Heart right ventricle (tissue), 16 donors: ENCODE results near the gene CD247. TPM values are rescaled to one million over a fixed set of nuclear protein-coding genes. Genes with fewer than 3 reads are reported as not detected.

Source experiments
- ATAC-seq, 8 donors: fragments of 200-7000 bp; cut with Tn5 transposase; one replicate each; pipeline ENCODE4 v1.9.1; 2020; ENCODE audit warnings: mild to moderate bottlenecking in 8 of 8, moderate library complexity in 8 of 8, moderate number of reproducible peaks in 1 of 8
- DNase-seq, 2 donors: peaks; one replicate each; pipeline ENCODE4 v3.0.0-alpha.2; 2020
- H3K27ac ChIP-seq, 10 donors: fragments of 200-600 bp; sonication (generic) in 2 of 10; one replicate each; pipeline versions ENCODE4 v1.5.0 to v1.8.0; 2020 to 2022; ENCODE audit warnings: mild to moderate bottlenecking in 3 of 10
- H3K27me3 ChIP-seq, 7 donors: fragments of 200-600 bp; one replicate each; pipeline ENCODE4 v1.8.0; 2021 to 2022; ENCODE audit warnings: mild to moderate bottlenecking in 2 of 7
- H3K36me3 ChIP-seq, 9 donors: fragments of 200-600 bp; sonication (generic) in 1 of 9; one replicate each; pipeline versions ENCODE4 v1.5.0 to v1.8.0; 2020 to 2022; ENCODE audit warnings: mild to moderate bottlenecking in 2 of 9
- H3K4me1 ChIP-seq, 9 donors: fragments of 200-600 bp; sonication (generic) in 1 of 9; one replicate each; pipeline versions ENCODE4 v1.5.0 to v1.8.0; 2020 to 2022; ENCODE audit warnings: mild to moderate bottlenecking in 4 of 9
- H3K4me3 ChIP-seq, 10 donors: fragments of 200-600 bp; sonication (generic) in 2 of 10; one replicate each; pipeline versions ENCODE4 v1.5.0 to v1.8.0; 2020 to 2022; ENCODE audit warnings: mild to moderate bottlenecking in 7 of 10, moderate library complexity in 2 of 10
- H3K9me3 ChIP-seq, 11 donors: fragments of 200-600 bp in 10 of 11; sonication (generic) in 2 of 11; one replicate each; pipeline versions ENCODE4 v1.5.0 to v1.8.0; 2013 to 2022; ENCODE audit warnings: mild to moderate bottlenecking in 2 of 11, control low read depth in 1 of 11, moderate library complexity in 1 of 11
- CTCF ChIP-seq, 9 donors: fragments of 200-600 bp; sonication (generic) in 2 of 9; IDR thresholded peaks; one replicate each; pipeline versions ENCODE4 v1.5.0 to v1.8.0; 2021 to 2022; ENCODE audit warnings: antibody characterized with exemption in 9 of 9, mild to moderate bottlenecking in 5 of 9, moderate library complexity in 1 of 9
- WGBS, 2 donors: extraction: QIAGEN DNeasy Blood & Tissue Kit; methylation state at CpG; one replicate each; pipeline ENCODE4 v1.1.7; 2013; ENCODE audit warnings: inconsistent platforms in 1 of 2; 5-methylcytosine and 5-hydroxymethylcytosine counted together
- intact Hi-C, 10 donors: fragments of 100-400 bp; cut with DNase I; formaldehyde crosslinking; loops; one replicate each; pipeline versions ENCODE4 v1.11.1 to v1.14.2; 2022
- polyA plus RNA-seq, 2 donors: library from polyadenylated mRNA; stranded (reverse); fragments of 200-250 nt; gene quantifications; one replicate each; pipeline ENCODE4 v1.2.3, GENCODE V29; 2013
- total RNA-seq, 10 donors: library from RNA; stranded (reverse); fragmentation: NEBNext Ultra II Directional in 3 of 10; extraction: Animal tissue kit (Norgen Biotek cat#: 25700) in 3 of 10; gene quantifications; one replicate each; pipeline versions ENCODE4 v1.2.1 to v1.2.4, GENCODE V29; 2021 to 2023
- donor health status: Arrhythmogenic right ventricular cardiomyopathy.
- donor health status: ischemic (EF 13 %, LVEDD 7.1; RV severe dilation, severe dysfunction).
- donor health status: healthy with polysubstance abuse.
- donor health status: DM: no; HTN: yes; CAD: no.
- donor health status: DM: no; HTN: no; CAD: no.
- donor health status: ischemic (EF 25% LVEDD 6.9; RV normal size, moderate dysfunction).
- donor health status: ischemic (EF 25% LVEDD 5.7; RV mildly dilated, moderate dysfunction).
- donor health status: healthy.
- donor health status: DM: yes; HTN: yes; CAD: no.
- donor health status: Ischemic cardiomyopathy.
- donor health status: ischemic (EF 35%, LVEDD 5.7; RV mildly dilated, moderate dysfunction).
- donor health status: nonischemic (EF 11% LVEDD 7.7; RV severe dilation, severe dysfunction).
- donor health status: DM: yes; HTN: yes; CAD: no.
- donor health status: PGD.
- donor health status: ischemic (EF 29% LVEDD 5.4; RV normal size, mild dysfunction).
- donor health status: nonischemic (EF 23%, LVEDD 6.1; RV moderate dilation, normal function).

CD247 gene
- total and polyA plus RNA-seq, 12 donors: 0.31 to 6.5 (median 0.66) TPM; not detected in 1

GRCh38 chr1:167551362-167551761, 33.0 kb upstream of the CD247 start:
- 91 to 100% methylated on average over 1 of the region's 1 CpG for WGBS, 2 donors
- H3K36me3 ChIP-seq: peaks cover 0 to 17% (median 0%) of the 10 kb centered on the region in 9 donors
- H3K9me3 ChIP-seq: no peaks in the 10 kb centered on the region
- ATAC-seq: no peak
- no peak for DNase-seq
- peak overlapping the region in 2 of 10 donors; percentile 79 to 87 for H3K4me3 ChIP-seq
- H3K4me1 ChIP-seq: peaks cover 8 to 83% (median 26%) of the 10 kb centered on the region in 9 donors
- no peaks in the 10 kb centered on the region for H3K27me3 ChIP-seq
- intact Hi-C loops: no loop called here
- TF ChIP-seq CTCF (IDR thresholded peaks at IDR 0.05): no peak
- peak overlapping the region in 1 of 10 donors; percentile 91 for H3K27ac ChIP-seq

GRCh38 chr1:167548059-167548932, 30.0 kb upstream of the CD247 start:
- peak overlapping the region in 1 of 10 donors; percentile 22 for H3K4me3 ChIP-seq
- WGBS, 2 donors: 68 to 77% methylated on average over 5 of the region's 5 CpGs

GRCh38 chr1:167546935-167547334, 28.6 kb upstream of the CD247 start:
- no peak for ATAC-seq
- Histone ChIP-seq H3K9me3 (no peaks in the 10 kb centered on the region), H3K27me3 (no peaks in the 10 kb centered on the region), H3K36me3 (peaks cover 0 to 60% (median 18%) of the 10 kb centered on the region in 9 donors), H3K4me3 (no peak overlapping the region), H3K27ac (no peak overlapping the region), H3K4me1 (peaks cover 0 to 82% (median 6%) of the 10 kb centered on the region in 9 donors)
- TF ChIP-seq CTCF (IDR thresholded peaks at IDR 0.05): no peak
- 79 to 82% methylated on average over 1 of the region's 1 CpG for WGBS, 2 donors
- intact Hi-C loops: no loop called here
- no peak for DNase-seq

More at GRCh38 chr1:167548059-167548932, 30.0 kb upstream of the CD247 start:
- ATAC-seq: peak in 2 of 8 donors; percentile 28 to 33
- no peak for DNase-seq
- no peak for TF ChIP-seq CTCF (IDR thresholded peaks at IDR 0.05)
- H3K36me3 ChIP-seq: peaks cover 0 to 47% (median 18%) of the 10 kb centered on the region in 9 donors
- no peaks in the 10 kb centered on the region for H3K27me3 ChIP-seq
- intact Hi-C loops: no loop called here
- H3K4me1 ChIP-seq: peaks cover 0 to 81% (median 18%) of the 10 kb centered on the region in 9 donors
- H3K9me3 ChIP-seq: no peaks in the 10 kb centered on the region
- peak overlapping the region in 6 of 10 donors; percentile 3 to 91 (median 36) for H3K27ac ChIP-seq

GRCh38 chr1:167545349-167545748, 27.0 kb upstream of the CD247 start:
- no peaks in the 10 kb centered on the region for H3K27me3 ChIP-seq
- intact Hi-C loops: no loop called here
- no peaks in the 10 kb centered on the region for H3K9me3 ChIP-seq
- TF ChIP-seq CTCF (IDR thresholded peaks at IDR 0.05): no peak
- peaks cover 0 to 68% (median 18%) of the 10 kb centered on the region in 9 donors for H3K36me3 ChIP-seq
- 81 to 93% methylated on average over 4 of the region's 4 CpGs for whole genome bisulfite sequencing, 2 donors
- peaks cover 0 to 82% (median 6%) of the 10 kb centered on the region in 9 donors for H3K4me1 ChIP-seq
- DNase-seq (no peak), ATAC-seq (no peak)
- H3K27ac ChIP-seq: no peak overlapping the region
- no peak overlapping the region for H3K4me3 ChIP-seq
